Articular chondrocyte of knee joint (primary cell): Measurements from ENCODE around the gene CD82. TPM values are rescaled to one million over a fixed set of nuclear protein-coding genes. Genes with fewer than 3 reads are reported as not detected.

Experiments used
- small RNA-seq: library from RNA; depleted of rRNA; stranded (forward); fragments of <200 nt; gene quantifications from one replicate; pipeline ENCODE3, GENCODE V24; 2012
- total RNA-seq: library from RNA; depleted of rRNA; stranded (reverse); fragments of >200 nt; gene quantifications from 2 replicates; pipeline ENCODE4 v1.2.3, GENCODE V29; 2012

The CD82 gene, protein sequence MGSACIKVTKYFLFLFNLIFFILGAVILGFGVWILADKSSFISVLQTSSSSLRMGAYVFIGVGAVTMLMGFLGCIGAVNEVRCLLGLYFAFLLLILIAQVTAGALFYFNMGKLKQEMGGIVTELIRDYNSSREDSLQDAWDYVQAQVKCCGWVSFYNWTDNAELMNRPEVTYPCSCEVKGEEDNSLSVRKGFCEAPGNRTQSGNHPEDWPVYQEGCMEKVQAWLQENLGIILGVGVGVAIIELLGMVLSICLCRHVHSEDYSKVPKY
- 33.3 and 53.6 TPM in 2 replicates for total RNA-seq

DNA sequence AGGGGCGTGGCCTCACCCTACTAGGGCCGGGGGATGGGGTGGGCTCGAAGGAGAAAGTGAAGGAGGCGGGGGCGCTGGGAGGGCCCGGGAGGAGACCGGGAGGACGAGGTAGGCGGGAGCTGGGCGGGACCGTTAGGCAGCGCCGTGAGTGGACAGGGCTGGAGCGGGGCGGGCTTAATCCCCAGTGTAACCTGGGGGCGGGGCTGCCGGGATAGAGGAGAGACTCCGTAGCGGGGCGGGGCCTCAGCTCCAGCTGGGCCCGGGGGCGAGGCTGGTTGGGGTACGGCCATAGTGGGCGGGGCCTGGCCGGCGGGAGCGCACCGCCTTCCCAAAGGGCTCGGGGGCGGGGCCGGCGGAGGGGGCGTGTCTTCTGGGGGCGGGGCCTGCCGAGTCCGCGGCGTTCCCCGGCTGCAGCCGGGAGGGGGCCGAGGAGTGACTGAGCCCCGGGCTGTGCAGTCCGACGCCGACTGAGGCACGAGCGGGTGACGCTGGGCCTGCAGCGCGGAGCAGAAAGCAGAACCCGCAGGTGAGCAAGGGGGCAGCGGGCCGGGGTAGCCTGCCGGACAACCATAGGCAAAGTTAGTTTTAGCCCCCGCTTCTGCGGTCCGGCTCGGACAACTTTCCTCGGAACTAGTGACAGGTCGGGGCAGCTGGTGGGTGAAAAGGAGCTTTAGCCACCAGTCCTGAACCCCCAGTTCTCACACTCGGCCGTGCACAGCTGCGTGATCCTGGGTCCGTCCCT lies at the start of gene CD82:
CD82 (plus strand) TSS at position 453 of the 742 bp plus-strand sequence. CDS start 29,000 bp downstream, outside the sequence.

Small RNA genes lying within 50 kb of the gene (small RNA-seq; reads per million reads assigned to genes)
- not detected for gene AC104010.1

Other genes starting within 250 kb of the CD82 start
- gene TSPAN18, start 161.3 kb downstream of the CD82 start, total RNA-seq: 0.43 and 0.52 TPM in 2 replicates